T-helper 17 cell (primary cell): ENCODE results near the gene LIG4. TPM values are rescaled to one million over a fixed set of nuclear protein-coding genes. Genes with fewer than 3 reads are reported as not detected.

Source experiments
- ATAC-seq: fragments of 150-1000 bp; cut with Tn5 transposase; 2 replicates; pipeline ENCODE4 v1.10.0; 2021; ENCODE audit warnings: mild to moderate bottlenecking, moderate library complexity
- DNase-seq, 3 donors: peaks; one replicate each; pipeline versions ENCODE4 v3.0.0 to v3.0.0-alpha.2; 2020 to 2021
- H3K9me3 ChIP-seq: one replicate; pipeline ENCODE4 v1.7.0; 2013; ENCODE audit warnings: low read length, mild to moderate bottlenecking; ENCODE audit not compliant: control insufficient read depth, poor library complexity, severe bottlenecking
- H3K27ac Mint-ChIP-seq: one replicate; pipeline ENCODE4 v1.8.0; 2022; ENCODE audit warnings: mild to moderate bottlenecking, moderate library complexity, mixed read lengths
- H3K27me3 Mint-ChIP-seq: one replicate; pipeline ENCODE4 v1.8.0; 2022; ENCODE audit warnings: mixed read lengths
- H3K36me3 Mint-ChIP-seq: one replicate; pipeline ENCODE4 v1.8.0; 2022; ENCODE audit warnings: low read depth, mixed read lengths
- H3K4me1 Mint-ChIP-seq: one replicate; pipeline ENCODE4 v1.8.0; 2022; ENCODE audit warnings: mild to moderate bottlenecking, mixed read lengths
- H3K4me3 Mint-ChIP-seq: one replicate; pipeline ENCODE4 v1.8.0; 2022; ENCODE audit warnings: mild to moderate bottlenecking, moderate library complexity, mixed read lengths
- total RNA-seq, 4 donors: library from RNA in 2 of 4; stranded (reverse) in 2 of 4; gene quantifications; one replicate each; pipeline ENCODE4 v1.2.3 and lab custom pipeline; 2022 to 2026

Gene LIG4
- total RNA-seq, 2 donors from 2014 or later = 3.8 to 4.7 TPM

DNA sequence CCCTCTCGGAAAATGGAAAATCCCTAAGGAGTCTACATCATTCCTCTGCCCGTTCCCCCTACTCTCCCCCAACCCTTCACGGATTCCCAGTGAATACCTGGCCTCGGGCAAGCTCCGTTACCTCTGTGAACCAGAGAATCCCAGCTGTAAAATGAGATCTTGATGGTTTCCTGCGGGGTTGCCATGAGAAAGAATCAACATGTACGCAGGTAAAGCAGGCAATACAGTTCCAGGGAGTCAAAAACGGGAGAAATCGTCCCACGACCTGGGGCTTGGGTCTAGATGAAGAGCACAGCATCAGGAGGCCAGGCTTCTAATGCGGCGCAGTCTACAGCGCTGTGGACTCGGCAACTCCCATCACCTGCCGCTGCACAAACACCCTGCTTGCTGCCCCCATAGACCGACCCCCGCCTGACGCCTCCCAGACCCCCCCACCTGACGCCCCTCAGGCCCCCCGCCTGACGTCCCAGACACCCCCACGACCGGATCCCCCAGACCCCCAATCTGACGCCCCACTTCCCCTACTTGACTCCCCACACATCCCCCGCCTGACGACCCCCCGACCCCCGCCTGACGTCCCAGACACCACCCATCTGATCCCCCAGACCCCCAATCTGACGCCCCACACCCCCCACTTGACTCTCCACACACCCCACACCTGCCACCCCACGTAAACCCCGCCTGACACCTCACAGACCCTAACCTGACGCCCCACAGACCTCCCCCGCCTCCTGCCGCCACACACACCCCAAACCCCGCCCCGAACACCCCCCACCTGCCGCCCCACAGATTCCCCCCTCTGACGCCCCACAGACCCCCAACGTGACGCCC lies 680 bp downstream of the LIG4 start:
- no peak for ATAC-seq
- Mint-ChIP-seq H3K27ac (peak overlapping the region; percentile 80), H3K27me3 (no peaks in the 10 kb centered on the region), H3K4me3 (peak overlapping the region; percentile 87), H3K4me1 (peaks cover 26% of the 10 kb centered on the region), H3K36me3 (peaks cover 13% of the 10 kb centered on the region)
- H3K9me3 ChIP-seq = no peaks in the 10 kb centered on the region
- peak in 1 of 3 donors; percentile 44 for DNase-seq

DNA sequence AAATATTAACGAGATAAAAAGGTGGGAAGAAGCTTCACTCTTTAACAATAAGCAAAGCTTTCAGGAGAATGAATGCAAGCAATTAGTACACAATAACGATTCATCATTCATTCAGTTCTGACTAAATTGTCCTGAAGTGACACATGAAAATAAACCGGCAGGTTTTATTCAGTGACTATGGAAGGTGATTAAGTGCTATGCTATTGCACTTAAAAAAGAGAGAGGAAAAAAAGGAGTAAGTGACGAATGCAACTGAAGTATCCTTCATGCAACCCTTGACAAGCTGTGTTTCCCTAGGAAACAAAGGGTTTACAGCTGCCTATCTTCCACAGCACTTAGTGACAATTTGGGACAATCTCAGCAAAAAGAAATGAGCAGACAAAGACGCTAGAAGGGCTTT lies 1.4 kb downstream of the LIG4 start:
- Mint-ChIP-seq H3K27ac (peak overlapping the region; percentile 80), H3K4me3 (peak overlapping the region; percentile 87), H3K27me3 (no peaks in the 10 kb centered on the region), H3K36me3 (peaks cover 13% of the 10 kb centered on the region), H3K4me1 (peaks cover 20% of the 10 kb centered on the region)
- no peak for ATAC-seq
- no peak for DNase-seq
- no peaks in the 10 kb centered on the region for H3K9me3 ChIP-seq

DNA sequence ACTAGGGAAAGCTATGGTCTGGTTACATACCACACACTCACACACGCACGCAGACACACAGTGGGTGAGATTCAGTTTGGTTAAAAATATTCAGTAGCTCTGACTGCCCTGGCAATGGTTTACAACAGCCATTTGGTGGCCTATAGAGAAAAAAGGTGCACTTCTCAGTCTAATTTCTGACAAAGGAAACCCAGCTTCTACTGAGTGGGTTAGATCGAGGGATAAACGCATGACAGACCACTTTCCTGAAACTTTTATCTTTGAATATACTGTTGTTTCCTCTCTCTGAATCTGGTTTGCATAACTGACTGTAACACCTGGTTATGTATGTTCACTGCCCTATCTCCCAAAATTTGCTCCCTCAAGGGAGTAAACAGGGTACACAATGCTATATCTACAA lies 2.5 kb downstream of the LIG4 start:
- H3K36me3 Mint-ChIP-seq = peaks cover 9% of the 10 kb centered on the region
- no peaks in the 10 kb centered on the region for H3K9me3 ChIP-seq
- H3K27me3 Mint-ChIP-seq = no peaks in the 10 kb centered on the region
- no peak overlapping the region for H3K4me3 Mint-ChIP-seq
- ATAC-seq (no peak), DNase-seq (no peak)
- H3K4me1 Mint-ChIP-seq = peaks cover 15% of the 10 kb centered on the region
- no peak overlapping the region for H3K27ac Mint-ChIP-seq

DNA sequence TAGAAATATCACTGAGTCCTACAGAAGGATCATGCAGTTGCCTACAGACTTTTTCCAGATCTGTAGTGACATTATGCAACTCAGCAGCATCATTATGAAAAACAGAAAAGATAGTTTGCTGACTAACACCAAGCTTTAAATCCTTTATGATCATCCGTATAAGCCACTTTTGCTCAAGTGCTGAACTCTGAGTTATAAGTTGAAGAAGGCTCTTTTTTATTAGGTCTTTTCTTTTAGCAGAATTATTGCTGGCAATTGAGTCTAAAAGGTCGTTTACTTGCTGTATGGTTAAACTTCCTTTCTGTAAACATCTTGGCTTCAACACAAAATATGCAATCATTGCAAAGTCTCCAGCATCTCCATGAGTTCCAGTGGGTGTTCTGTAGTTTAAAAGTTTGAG lies 4.8 kb downstream of the LIG4 start:
- no peaks in the 10 kb centered on the region for H3K27me3 Mint-ChIP-seq
- DNase-seq = no peak
- no peak overlapping the region for H3K4me3 Mint-ChIP-seq
- H3K9me3 ChIP-seq = no peaks in the 10 kb centered on the region
- H3K4me1 Mint-ChIP-seq = peaks cover 10% of the 10 kb centered on the region
- ATAC-seq = no peak
- H3K27ac Mint-ChIP-seq = no peak overlapping the region
- peaks cover 9% of the 10 kb centered on the region for H3K36me3 Mint-ChIP-seq

DNA sequence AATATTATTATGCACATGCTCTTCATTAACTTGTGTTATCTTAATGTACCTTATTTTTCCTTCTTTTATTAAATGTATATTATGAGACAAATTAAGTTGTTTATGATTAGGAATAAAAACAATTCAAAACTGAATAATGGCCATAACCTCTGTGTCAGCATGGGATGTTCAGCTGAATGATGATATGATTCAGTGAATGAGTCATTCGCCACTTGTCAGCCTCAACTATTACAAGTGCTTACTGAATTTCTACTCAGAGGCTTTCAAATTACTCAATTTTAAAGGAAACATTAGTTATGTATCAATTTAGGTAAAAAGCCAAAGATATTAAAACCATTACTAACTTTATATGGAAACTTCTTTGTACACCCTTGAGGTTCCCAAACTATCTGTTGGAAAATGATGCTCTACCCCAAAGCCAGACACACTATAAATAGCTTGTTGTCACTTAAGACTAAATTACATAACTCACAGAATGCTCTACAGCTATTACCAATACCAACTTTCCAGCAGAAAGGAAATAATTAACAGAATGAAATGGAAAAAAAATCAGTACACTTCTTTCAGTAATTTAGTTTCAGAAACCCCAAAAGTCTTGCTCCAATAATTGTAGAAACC lies 14.4 kb downstream of the LIG4 start:
- H3K4me1 Mint-ChIP-seq = peaks cover 4% of the 10 kb centered on the region
- peaks cover 34% of the 10 kb centered on the region for H3K27me3 Mint-ChIP-seq
- ATAC-seq = no peak
- no peak for DNase-seq
- H3K36me3 Mint-ChIP-seq = peaks cover 2% of the 10 kb centered on the region
- no peaks in the 10 kb centered on the region for H3K9me3 ChIP-seq
- no peak overlapping the region for H3K27ac Mint-ChIP-seq
- no peak overlapping the region for H3K4me3 Mint-ChIP-seq

DNA sequence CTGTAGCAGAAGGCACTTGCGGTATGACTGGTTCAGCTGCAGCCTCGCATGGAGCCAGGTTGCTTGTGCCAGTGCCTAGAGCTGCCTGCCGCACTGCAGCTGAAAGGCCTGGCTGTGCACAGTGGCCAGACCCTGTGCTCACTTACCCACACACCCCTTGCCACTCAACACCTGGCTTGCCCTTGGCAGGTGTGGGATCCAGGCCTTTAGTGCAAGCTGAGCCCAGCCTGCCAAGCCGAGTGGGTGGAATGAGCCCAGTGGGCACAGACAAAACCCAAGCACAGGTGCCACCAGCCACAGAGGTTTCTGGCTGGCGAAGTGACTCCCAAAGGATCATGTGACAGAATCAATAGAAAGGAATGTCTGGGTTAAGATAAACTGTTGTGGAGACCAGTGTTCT lies 19.5 kb downstream of the LIG4 start:
- H3K9me3 ChIP-seq = no peaks in the 10 kb centered on the region
- Mint-ChIP-seq H3K27me3 (peaks cover 18% of the 10 kb centered on the region), H3K4me1 (no peaks in the 10 kb centered on the region), H3K36me3 (no peaks in the 10 kb centered on the region), H3K4me3 (no peak overlapping the region), H3K27ac (no peak overlapping the region)
- DNase-seq (no peak), ATAC-seq (no peak)

DNA sequence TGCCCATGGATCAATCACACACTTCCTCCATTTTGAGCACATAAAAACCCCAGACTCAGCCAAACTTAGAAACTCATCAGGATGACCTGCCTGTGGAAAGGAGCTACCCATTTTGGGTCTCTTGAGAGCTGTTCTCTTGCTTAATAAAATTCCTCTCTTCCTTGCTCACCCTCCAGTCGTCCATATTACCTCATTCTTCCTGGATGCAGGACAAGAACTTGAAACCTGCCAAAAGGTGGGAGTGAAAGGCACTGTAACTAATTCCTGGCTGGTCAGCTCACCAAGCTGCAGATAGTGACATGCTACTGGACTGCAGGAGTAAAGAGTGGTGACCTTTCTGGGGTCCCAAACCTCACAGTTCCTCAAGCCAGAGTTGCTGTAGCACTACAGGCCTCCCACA lies 20.2 kb downstream of the LIG4 start:
- no peak for DNase-seq

DNA sequence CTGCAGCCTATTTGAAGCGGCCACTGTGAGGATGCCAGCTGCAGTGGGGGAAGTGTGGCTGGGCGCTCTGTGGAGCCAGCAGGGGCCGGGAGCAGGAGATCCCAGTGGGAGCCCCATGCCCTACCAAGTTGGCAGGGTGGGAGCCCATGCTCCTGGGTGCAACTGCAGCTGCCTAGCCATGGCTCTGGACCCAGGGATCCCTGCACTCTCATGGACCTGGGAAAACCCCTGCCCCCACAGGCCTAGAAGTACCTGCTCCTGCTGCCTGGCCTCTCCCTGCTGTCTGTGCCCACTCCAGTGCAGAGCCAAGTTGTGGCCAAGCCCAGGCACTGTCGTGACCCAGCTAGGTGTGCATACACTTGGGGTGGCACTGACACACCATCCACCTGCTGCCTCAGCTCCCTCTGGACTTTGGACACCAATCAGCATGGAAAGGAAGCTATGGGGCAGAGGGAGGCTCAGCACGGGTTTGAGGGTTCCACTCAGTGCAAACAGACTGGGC lies 20.9 kb downstream of the LIG4 start:
- DNase-seq (no peak), ATAC-seq (no peak)
- no peak overlapping the region for H3K27ac Mint-ChIP-seq
- peaks cover 17% of the 10 kb centered on the region for H3K27me3 Mint-ChIP-seq
- no peaks in the 10 kb centered on the region for H3K36me3 Mint-ChIP-seq
- no peak overlapping the region for H3K4me3 Mint-ChIP-seq
- H3K4me1 Mint-ChIP-seq = no peaks in the 10 kb centered on the region
- H3K9me3 ChIP-seq = no peaks in the 10 kb centered on the region

More for the DNA sequence above, 20.2 kb downstream of the LIG4 start:
- peaks cover 18% of the 10 kb centered on the region for H3K27me3 Mint-ChIP-seq
- no peak for ATAC-seq
- H3K4me3 Mint-ChIP-seq = no peak overlapping the region
- no peaks in the 10 kb centered on the region for H3K4me1 Mint-ChIP-seq
- no peak overlapping the region for H3K27ac Mint-ChIP-seq
- no peaks in the 10 kb centered on the region for H3K9me3 ChIP-seq
- H3K36me3 Mint-ChIP-seq = no peaks in the 10 kb centered on the region

DNA sequence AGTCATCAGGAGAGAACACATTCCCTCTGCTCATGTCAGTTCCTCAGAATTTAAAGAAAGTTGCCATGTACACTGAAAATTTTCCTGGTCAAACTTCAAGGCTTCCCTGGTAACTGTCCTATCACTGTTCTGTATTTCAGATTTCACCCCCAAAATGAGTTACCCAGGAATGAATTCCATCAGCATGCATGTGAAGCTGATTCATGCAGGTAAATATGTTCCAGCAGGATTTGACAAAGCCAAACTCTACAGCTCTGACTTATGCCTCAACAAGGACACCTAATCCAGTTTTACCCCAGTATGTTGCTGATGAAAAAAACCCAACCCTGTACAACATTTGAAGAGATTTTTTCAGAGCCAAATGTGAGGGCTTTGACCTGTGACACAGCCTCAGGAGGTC lies 21.5 kb downstream of the LIG4 start:
- H3K4me3 Mint-ChIP-seq = no peak overlapping the region
- no peaks in the 10 kb centered on the region for H3K36me3 Mint-ChIP-seq

DNA sequence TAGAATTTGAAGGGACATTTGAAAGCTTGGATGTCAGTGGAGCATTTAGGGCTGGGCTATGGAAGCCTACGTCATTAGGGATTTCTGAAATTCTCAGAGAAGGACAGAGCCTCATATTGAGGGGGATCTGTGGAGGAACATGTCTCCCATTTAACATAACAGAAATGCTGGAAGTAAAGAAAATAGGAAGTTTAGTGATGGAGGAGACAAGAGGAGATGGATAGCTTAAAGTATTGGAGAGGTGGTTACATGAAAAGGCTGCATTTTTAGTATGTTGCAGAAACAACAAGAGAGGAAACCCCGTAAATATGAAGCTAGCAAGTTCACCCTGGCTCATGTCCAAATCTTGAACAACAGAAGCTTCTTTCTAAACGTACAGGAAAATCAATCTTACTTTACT lies 24.4 kb downstream of the LIG4 start:
- DNase-seq = no peak
- H3K9me3 ChIP-seq = no peaks in the 10 kb centered on the region
- no peak for ATAC-seq
- Mint-ChIP-seq H3K27me3 (peaks cover 20% of the 10 kb centered on the region), H3K36me3 (no peaks in the 10 kb centered on the region), H3K4me3 (no peak overlapping the region), H3K4me1 (no peaks in the 10 kb centered on the region), H3K27ac (no peak overlapping the region)

More for the DNA sequence above, 21.5 kb downstream of the LIG4 start:
- DNase-seq (no peak), ATAC-seq (no peak)
- no peaks in the 10 kb centered on the region for H3K9me3 ChIP-seq
- no peak overlapping the region for H3K27ac Mint-ChIP-seq
- peaks cover 16% of the 10 kb centered on the region for H3K27me3 Mint-ChIP-seq
- no peaks in the 10 kb centered on the region for H3K4me1 Mint-ChIP-seq

DNA sequence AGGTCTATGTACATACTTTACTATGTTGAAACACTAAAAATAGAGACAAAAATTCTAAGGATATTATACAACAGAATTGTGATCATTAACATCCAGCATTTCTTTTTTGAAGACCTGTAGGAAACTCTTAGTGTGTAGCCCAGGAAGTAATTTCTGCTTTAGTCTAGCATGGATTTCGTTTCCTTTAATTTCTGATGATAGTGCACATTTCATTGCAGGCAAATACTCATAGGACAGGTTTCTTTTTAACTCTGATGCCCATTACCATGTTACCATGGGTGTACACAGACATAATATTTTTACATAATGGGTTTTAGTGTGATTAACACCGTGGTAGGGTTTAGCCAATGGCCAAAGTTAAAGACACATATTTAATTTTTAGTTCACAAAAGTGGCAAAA lies 27.1 kb downstream of the LIG4 start:
- Mint-ChIP-seq H3K36me3 (no peaks in the 10 kb centered on the region), H3K27ac (no peak overlapping the region), H3K4me1 (peaks cover 5% of the 10 kb centered on the region), H3K27me3 (peaks cover 31% of the 10 kb centered on the region), H3K4me3 (no peak overlapping the region)
- no peaks in the 10 kb centered on the region for H3K9me3 ChIP-seq
- no peak for DNase-seq
- no peak for ATAC-seq

DNA sequence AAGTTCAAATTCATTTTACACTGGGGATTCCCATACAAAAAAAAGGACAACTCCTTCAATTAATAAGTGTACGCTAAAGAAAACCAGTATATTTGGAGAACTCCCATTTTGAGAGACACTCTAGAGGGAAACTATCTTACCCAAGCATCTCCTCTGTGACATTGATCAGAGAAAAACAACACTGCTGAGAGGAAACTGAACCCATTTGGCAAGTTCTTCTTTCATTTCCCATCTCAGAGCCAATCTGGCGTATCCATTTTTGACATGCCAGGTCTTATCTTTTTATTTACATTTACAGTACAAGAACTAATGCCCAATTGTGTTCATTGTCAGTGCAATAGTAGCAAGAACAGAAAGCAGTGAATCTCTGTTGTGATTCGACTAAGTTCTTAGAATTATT lies 30.1 kb downstream of the LIG4 start:
- Mint-ChIP-seq H3K4me3 (no peak overlapping the region), H3K27ac (no peak overlapping the region), H3K36me3 (no peaks in the 10 kb centered on the region), H3K4me1 (peaks cover 6% of the 10 kb centered on the region), H3K27me3 (peaks cover 37% of the 10 kb centered on the region)
- ATAC-seq (no peak), DNase-seq (no peak)
- H3K9me3 ChIP-seq = no peaks in the 10 kb centered on the region

DNA sequence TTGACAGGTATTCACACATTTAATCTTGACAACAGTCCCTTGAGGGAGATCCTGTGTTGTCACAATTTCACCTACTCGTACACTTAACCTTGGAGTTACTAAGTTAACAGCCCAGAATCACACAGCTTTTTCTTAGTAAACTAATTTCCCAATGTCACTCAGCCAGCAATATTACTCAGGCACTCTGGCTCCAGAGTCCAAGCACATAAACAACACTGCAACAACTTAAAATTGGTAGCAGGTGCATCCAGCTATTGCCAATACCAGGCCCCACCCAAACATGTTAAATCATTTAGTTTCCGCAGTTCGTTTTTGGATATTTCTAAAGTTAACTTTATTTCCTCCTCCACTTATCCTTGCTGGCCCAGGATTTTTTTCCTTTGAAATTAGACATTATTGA lies 32.7 kb downstream of the LIG4 start:
- H3K36me3 Mint-ChIP-seq = no peaks in the 10 kb centered on the region
- no peaks in the 10 kb centered on the region for H3K9me3 ChIP-seq
- no peak overlapping the region for H3K27ac Mint-ChIP-seq
- peaks cover 6% of the 10 kb centered on the region for H3K4me1 Mint-ChIP-seq
- H3K4me3 Mint-ChIP-seq = no peak overlapping the region
- H3K27me3 Mint-ChIP-seq = peaks cover 19% of the 10 kb centered on the region
- ATAC-seq (no peak), DNase-seq (no peak)

DNA sequence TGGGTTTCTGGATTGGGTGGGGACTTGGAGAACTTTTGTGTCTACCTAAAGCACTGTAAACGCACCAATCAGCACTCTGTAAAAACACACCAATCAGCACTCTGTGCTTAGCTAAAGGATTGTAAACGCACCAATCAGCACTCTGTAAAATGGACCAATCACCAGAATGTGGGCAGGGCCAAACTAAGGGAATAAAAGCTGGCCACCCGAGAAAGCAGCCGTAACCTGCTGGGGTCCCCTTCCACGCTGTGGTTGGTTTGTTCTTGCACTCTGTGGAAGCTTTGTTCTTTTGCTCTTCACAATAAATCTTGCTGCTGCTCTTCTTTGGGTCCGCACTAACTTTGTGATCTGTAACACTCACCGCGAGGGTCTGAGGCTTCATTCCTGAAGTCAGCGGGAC lies 37.3 kb downstream of the LIG4 start:
- H3K4me3 Mint-ChIP-seq = no peak overlapping the region
- no peak for DNase-seq
- H3K27me3 Mint-ChIP-seq = peaks cover 6% of the 10 kb centered on the region
- H3K27ac Mint-ChIP-seq = no peak overlapping the region
- no peaks in the 10 kb centered on the region for H3K36me3 Mint-ChIP-seq
- H3K4me1 Mint-ChIP-seq = no peaks in the 10 kb centered on the region
- ATAC-seq = no peak
- H3K9me3 ChIP-seq = no peaks in the 10 kb centered on the region
